ENCODE measurements around the gene IGLL5. TPM values are rescaled to one million over a fixed set of nuclear protein-coding genes. Genes with fewer than 3 reads are reported as not detected.

IGLL5 gene
- total and polyA plus RNA-seq, 9 of the 15 experiments (the other 6 are each of a cell fraction or from before 2014, with no cell fraction given) = not detected

DNA sequence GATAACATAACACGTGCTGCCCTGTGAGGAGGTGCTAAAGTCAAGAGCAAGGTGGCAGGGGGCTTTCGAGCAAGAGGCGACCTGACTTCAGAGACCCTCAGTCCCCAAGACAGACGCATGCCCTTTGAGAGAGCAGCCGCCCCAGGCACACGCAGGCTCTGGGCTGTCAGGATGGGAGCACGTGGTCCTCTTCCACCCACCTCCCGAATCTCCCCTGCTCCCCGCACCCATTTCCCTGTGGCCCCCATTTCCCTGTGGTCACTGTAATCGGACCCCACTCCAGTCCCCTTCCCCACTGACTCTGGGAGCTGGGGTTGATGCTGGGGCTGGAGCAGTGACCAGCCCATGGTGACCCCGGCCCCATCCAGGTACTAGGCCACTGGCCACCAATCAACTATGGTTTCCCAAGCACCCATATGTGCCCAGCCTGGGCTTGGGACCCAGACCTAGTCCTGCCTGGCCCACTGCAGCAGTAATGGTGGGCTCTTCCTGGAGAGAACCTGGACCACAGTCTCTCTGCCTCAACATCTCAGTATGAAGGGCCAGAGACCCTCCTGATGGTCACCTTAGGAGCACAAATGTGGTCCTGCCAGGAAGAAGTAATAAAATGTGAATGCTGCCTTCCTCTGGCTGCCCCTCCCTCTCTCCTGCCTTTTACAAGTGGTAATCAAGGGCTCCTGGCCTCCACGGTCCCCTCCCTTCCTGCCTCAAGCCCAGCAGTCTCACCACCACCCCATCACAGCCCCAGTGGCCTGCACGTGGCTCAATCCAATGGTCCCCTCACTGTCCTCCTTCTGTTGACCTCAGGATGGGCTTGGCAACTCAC lies 39.0 kb downstream of the IGLL5 start (continued):
- TF ChIP-seq, protein P1, sequence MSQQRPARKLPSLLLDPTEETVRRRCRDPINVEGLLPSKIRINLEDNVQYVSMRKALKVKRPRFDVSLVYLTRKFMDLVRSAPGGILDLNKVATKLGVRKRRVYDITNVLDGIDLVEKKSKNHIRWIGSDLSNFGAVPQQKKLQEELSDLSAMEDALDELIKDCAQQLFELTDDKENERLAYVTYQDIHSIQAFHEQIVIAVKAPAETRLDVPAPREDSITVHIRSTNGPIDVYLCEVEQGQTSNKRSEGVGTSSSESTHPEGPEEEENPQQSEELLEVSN (IDR thresholded peaks at IDR 0.05; ENCODE audit: borderline replicate concordance in 1 of 2, extremely low read depth in 1 of 2, insufficient read depth in 1 of 2, insufficient read length in 1 of 2, low read depth in 1 of 2, low read length in 1 of 2, poor library complexity in 1 of 2, severe bottlenecking in 1 of 2) = peak in 1 of 2 experiments; percentile 26
- TF ChIP-seq, protein P2, sequence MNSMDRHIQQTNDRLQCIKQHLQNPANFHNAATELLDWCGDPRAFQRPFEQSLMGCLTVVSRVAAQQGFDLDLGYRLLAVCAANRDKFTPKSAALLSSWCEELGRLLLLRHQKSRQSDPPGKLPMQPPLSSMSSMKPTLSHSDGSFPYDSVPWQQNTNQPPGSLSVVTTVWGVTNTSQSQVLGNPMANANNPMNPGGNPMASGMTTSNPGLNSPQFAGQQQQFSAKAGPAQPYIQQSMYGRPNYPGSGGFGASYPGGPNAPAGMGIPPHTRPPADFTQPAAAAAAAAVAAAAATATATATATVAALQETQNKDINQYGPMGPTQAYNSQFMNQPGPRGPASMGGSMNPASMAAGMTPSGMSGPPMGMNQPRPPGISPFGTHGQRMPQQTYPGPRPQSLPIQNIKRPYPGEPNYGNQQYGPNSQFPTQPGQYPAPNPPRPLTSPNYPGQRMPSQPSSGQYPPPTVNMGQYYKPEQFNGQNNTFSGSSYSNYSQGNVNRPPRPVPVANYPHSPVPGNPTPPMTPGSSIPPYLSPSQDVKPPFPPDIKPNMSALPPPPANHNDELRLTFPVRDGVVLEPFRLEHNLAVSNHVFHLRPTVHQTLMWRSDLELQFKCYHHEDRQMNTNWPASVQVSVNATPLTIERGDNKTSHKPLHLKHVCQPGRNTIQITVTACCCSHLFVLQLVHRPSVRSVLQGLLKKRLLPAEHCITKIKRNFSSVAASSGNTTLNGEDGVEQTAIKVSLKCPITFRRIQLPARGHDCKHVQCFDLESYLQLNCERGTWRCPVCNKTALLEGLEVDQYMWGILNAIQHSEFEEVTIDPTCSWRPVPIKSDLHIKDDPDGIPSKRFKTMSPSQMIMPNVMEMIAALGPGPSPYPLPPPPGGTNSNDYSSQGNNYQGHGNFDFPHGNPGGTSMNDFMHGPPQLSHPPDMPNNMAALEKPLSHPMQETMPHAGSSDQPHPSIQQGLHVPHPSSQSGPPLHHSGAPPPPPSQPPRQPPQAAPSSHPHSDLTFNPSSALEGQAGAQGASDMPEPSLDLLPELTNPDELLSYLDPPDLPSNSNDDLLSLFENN (IDR thresholded peaks at IDR 0.05; ENCODE audit: low read depth in 2 of 2, low read length in 2 of 2) = 0 out of 4 replicates have a peak, but pooled peaks of 1 of the 2 experiments have one; percentile 9
- TF ChIP-seq, protein P3, sequence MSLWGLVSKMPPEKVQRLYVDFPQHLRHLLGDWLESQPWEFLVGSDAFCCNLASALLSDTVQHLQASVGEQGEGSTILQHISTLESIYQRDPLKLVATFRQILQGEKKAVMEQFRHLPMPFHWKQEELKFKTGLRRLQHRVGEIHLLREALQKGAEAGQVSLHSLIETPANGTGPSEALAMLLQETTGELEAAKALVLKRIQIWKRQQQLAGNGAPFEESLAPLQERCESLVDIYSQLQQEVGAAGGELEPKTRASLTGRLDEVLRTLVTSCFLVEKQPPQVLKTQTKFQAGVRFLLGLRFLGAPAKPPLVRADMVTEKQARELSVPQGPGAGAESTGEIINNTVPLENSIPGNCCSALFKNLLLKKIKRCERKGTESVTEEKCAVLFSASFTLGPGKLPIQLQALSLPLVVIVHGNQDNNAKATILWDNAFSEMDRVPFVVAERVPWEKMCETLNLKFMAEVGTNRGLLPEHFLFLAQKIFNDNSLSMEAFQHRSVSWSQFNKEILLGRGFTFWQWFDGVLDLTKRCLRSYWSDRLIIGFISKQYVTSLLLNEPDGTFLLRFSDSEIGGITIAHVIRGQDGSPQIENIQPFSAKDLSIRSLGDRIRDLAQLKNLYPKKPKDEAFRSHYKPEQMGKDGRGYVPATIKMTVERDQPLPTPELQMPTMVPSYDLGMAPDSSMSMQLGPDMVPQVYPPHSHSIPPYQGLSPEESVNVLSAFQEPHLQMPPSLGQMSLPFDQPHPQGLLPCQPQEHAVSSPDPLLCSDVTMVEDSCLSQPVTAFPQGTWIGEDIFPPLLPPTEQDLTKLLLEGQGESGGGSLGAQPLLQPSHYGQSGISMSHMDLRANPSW (CRISPR knock-in tag; IDR thresholded peaks at IDR 0.05) = 0 out of 2 replicates have a peak, but pooled peaks have one; percentile 34
- TF ChIP-seq EGR1 (conservative IDR thresholded peaks at IDR 0.05) = peak; percentile 11; the same call in 1 of the 2 replicates
- no peak for TF ChIP-seq RBFOX2 (IDR thresholded peaks at IDR 0.05; ENCODE audit: low read depth, low read length)
- peak; percentile 27; the same call in 1 of the 2 replicates for TF ChIP-seq ZKSCAN1 (IDR thresholded peaks at IDR 0.05; ENCODE audit: low read depth, low read length)
- TF ChIP-seq, protein P4, sequence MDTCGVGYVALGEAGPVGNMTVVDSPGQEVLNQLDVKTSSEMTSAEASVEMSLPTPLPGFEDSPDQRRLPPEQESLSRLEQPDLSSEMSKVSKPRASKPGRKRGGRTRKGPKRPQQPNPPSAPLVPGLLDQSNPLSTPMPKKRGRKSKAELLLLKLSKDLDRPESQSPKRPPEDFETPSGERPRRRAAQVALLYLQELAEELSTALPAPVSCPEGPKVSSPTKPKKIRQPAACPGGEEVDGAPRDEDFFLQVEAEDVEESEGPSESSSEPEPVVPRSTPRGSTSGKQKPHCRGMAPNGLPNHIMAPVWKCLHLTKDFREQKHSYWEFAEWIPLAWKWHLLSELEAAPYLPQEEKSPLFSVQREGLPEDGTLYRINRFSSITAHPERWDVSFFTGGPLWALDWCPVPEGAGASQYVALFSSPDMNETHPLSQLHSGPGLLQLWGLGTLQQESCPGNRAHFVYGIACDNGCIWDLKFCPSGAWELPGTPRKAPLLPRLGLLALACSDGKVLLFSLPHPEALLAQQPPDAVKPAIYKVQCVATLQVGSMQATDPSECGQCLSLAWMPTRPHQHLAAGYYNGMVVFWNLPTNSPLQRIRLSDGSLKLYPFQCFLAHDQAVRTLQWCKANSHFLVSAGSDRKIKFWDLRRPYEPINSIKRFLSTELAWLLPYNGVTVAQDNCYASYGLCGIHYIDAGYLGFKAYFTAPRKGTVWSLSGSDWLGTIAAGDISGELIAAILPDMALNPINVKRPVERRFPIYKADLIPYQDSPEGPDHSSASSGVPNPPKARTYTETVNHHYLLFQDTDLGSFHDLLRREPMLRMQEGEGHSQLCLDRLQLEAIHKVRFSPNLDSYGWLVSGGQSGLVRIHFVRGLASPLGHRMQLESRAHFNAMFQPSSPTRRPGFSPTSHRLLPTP (IDR thresholded peaks at IDR 0.05; ENCODE audit: borderline replicate concordance, extremely low read depth, insufficient read length) = no peak
- TF ChIP-seq, protein P5, sequence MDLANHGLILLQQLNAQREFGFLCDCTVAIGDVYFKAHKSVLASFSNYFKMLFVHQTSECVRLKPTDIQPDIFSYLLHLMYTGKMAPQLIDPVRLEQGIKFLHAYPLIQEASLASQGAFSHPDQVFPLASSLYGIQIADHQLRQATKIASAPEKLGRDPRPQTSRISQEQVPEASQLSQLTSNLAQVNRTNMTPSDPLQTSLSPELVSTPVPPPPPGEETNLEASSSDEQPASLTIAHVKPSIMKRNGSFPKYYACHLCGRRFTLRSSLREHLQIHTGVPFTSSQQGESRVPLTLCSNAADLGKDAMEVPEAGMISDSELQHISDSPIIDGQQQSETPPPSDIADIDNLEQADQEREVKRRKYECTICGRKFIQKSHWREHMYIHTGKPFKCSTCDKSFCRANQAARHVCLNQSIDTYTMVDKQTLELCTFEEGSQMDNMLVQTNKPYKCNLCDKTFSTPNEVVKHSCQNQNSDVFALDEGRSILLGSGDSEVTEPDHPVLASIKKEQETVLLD (IDR thresholded peaks at IDR 0.05) = 0 out of 2 replicates have a peak, but pooled peaks have one; percentile 38
- TF ChIP-seq FOXJ2 (tag; IDR thresholded peaks at IDR 0.05) = no peak
- peak; percentile 32 to 48; a peak in 2 of 4 replicates for TF ChIP-seq SIN3A (IDR thresholded peaks at IDR 0.05; ENCODE audit: borderline replicate concordance in 2 of 2, control insufficient read depth in 1 of 2, low read depth in 2 of 2, low read length in 2 of 2)
- TF ChIP-seq SMARCC2 (IDR thresholded peaks at IDR 0.05; ENCODE audit: low read depth) = no peak
- TF ChIP-seq HDAC1 (IDR thresholded peaks at IDR 0.05) = 0 out of 4 replicates have a peak, but pooled peaks of 1 of the 2 experiments have one; percentile 29

Measured in K562 (cell line).